ENCODE measurements around the gene SDHAF3.
"Not testable (repeated sequence)": the region's sequence is repeated elsewhere in the genome, so short reads cannot be mapped to it uniquely, and the experiment has no call there.

Gene SDHAF3

GRCh38 chr7:97117372-97118188 lies at the start of gene SDHAF3:
Gene SDHAF3 (plus strand): TSS chr7:97117698. CDS start chr7:97117724, 26 bp downstream.
- peak; percentile 97 for DNase-seq (ENCODE audit: low read depth)

GRCh38 chr7:97072025-97072424 lies 45.5 kb upstream of the SDHAF3 start:
- not testable (repeated sequence) for DNase-seq (ENCODE audit: low read depth)

GRCh38 chr7:97075928-97076327 lies 41.6 kb upstream of the SDHAF3 start:
- DNase-seq (ENCODE audit: low read depth), result no peak

- DNase-seq (ENCODE audit: low read depth), result no peak
Observed at GRCh38 chr7:97078023-97078969, 39.2 kb upstream of the SDHAF3 start.

GRCh38 chr7:97079300-97079699 lies 38.2 kb upstream of the SDHAF3 start:
- DNase-seq (ENCODE audit: low read depth), result no peak

- no peak for DNase-seq (ENCODE audit: low read depth)
Observed at GRCh38 chr7:97081521-97082300, 35.8 kb upstream of the SDHAF3 start.

- DNase-seq (ENCODE audit: low read depth), result no peak
Observed at GRCh38 chr7:97088364-97088763, 29.1 kb upstream of the SDHAF3 start.

- DNase-seq (ENCODE audit: low read depth), result no peak
Observed at GRCh38 chr7:97089771-97090170, 27.7 kb upstream of the SDHAF3 start.

- no peak for DNase-seq (ENCODE audit: low read depth)
Observed at GRCh38 chr7:97090761-97091353, 26.6 kb upstream of the SDHAF3 start.

- DNase-seq (ENCODE audit: low read depth), result no peak
Observed at GRCh38 chr7:97094284-97094930, 23.1 kb upstream of the SDHAF3 start.

- no peak for DNase-seq (ENCODE audit: low read depth)
Observed at GRCh38 chr7:97096037-97096436, 21.5 kb upstream of the SDHAF3 start.

GRCh38 chr7:97096661-97097060 lies 20.8 kb upstream of the SDHAF3 start:
- no peak for DNase-seq (ENCODE audit: low read depth)

GRCh38 chr7:97104719-97105238 lies 12.7 kb upstream of the SDHAF3 start:
- DNase-seq (ENCODE audit: low read depth), result peak; percentile 31

- no peak for DNase-seq (ENCODE audit: low read depth)
Observed at GRCh38 chr7:97107192-97107800, 10.2 kb upstream of the SDHAF3 start.

GRCh38 chr7:97116308-97116707 lies 1.2 kb upstream of the SDHAF3 start:
- no peak for DNase-seq (ENCODE audit: low read depth)

GRCh38 chr7:97117035-97117371 lies 495 bp upstream of the SDHAF3 start:
- no peak for DNase-seq (ENCODE audit: low read depth)

GRCh38 chr7:97118306-97118917 lies 914 bp downstream of the SDHAF3 start:
- no peak for DNase-seq (ENCODE audit: low read depth)

- no peak for DNase-seq (ENCODE audit: low read depth)
Observed at GRCh38 chr7:97119747-97120146, 2.2 kb downstream of the SDHAF3 start.

- DNase-seq (ENCODE audit: low read depth), result no peak
Observed at GRCh38 chr7:97120713-97121457, 3.4 kb downstream of the SDHAF3 start.
